GM18951 (cell line): ENCODE results near the gene KIF16B.

Experiments used
- POLR2A ChIP-seq: IDR thresholded peaks from 4 replicates; pipeline ENCODE4 v1.6.1; 2011; ENCODE audit warnings: mild to moderate bottlenecking; ENCODE audit not compliant: insufficient read length, insufficient read depth; ENCODE audit errors: extremely low read depth
- in situ Hi-C: fragments of 300-500 bp; cut with MboI; formaldehyde crosslinking; loops from one replicate; pipeline ENCODE4 v1.12.0; 2022; ENCODE audit warnings: low sequenced_read_pairs, mixed read lengths, inconsistent platforms; ENCODE audit not compliant: unreplicated experiment

KIF16B gene

GRCh38 chr20:16349523-16350260 lies 223.6 kb downstream of the KIF16B start:
- no peak for TF ChIP-seq POLR2A
- in situ Hi-C loops = no loop called here

GRCh38 chr20:16346956-16347355 lies 226.3 kb downstream of the KIF16B start:
- in situ Hi-C loops = no loop called here
- TF ChIP-seq POLR2A = no peak

- TF ChIP-seq POLR2A = no peak
- in situ Hi-C loops = no loop called here
These were observed 235.5 kb downstream of the KIF16B start for GRCh38 chr20:16337707-16338106.

GRCh38 chr20:16327606-16328005 lies 245.6 kb downstream of the KIF16B start:
- no peak for TF ChIP-seq POLR2A
- in situ Hi-C loops = no loop called here

GRCh38 chr20:16321291-16321690 lies 252.0 kb downstream of the KIF16B start:
- TF ChIP-seq POLR2A = no peak
- in situ Hi-C loops = no loop called here

- in situ Hi-C loops = no loop called here
- TF ChIP-seq POLR2A = no peak
These were observed 255.5 kb downstream of the KIF16B start for GRCh38 chr20:16317445-16318362.

GRCh38 chr20:16316513-16316912 lies 256.7 kb downstream of the KIF16B start:
- TF ChIP-seq POLR2A = no peak
- in situ Hi-C loops = no loop called here

GRCh38 chr20:16314748-16315159 lies 258.5 kb downstream of the KIF16B start:
- no peak for TF ChIP-seq POLR2A
- in situ Hi-C loops = no loop called here

GRCh38 chr20:16314320-16314719 lies 258.9 kb downstream of the KIF16B start:
- in situ Hi-C loops = no loop called here

GRCh38 chr20:16313917-16314316 lies 259.3 kb downstream of the KIF16B start:
- in situ Hi-C loops = no loop called here
- TF ChIP-seq POLR2A = no peak

More at GRCh38 chr20:16314320-16314719, 258.9 kb downstream of the KIF16B start:
- no peak for TF ChIP-seq POLR2A

GRCh38 chr20:16312998-16313397 lies 260.2 kb downstream of the KIF16B start:
- in situ Hi-C loops = no loop called here

GRCh38 chr20:16311756-16312155 lies 261.5 kb downstream of the KIF16B start:
- in situ Hi-C loops = no loop called here
- no peak for TF ChIP-seq POLR2A

More at GRCh38 chr20:16312998-16313397, 260.2 kb downstream of the KIF16B start:
- no peak for TF ChIP-seq POLR2A

- in situ Hi-C loops = no loop called here
- no peak for TF ChIP-seq POLR2A
These were observed 264.5 kb downstream of the KIF16B start for GRCh38 chr20:16308754-16309153.

- in situ Hi-C loops = no loop called here
- no peak for TF ChIP-seq POLR2A
These were observed 270.4 kb downstream of the KIF16B start for GRCh38 chr20:16302818-16303217.

- in situ Hi-C loops = no loop called here
- TF ChIP-seq POLR2A = no peak
These were observed 271.3 kb downstream of the KIF16B start for GRCh38 chr20:16301986-16302385.
